PC-9 (cell line): ENCODE measurements around the gene TRAPPC12. TPM values are rescaled to one million over a fixed set of nuclear protein-coding genes. Genes with fewer than 3 reads are reported as not detected.
A peak's percentile ranks its signal among the peaks of the same experiment; 100 is the strongest.

Experiments
- BruUV-seq: library from RNA; stranded (reverse); fragments of 400-500 nt; replicated peaks from 2 replicates; lab custom pipeline; 2021; lab: Mats Ljungman, UMichigan
- CTCF ChIA-PET: fragments of 300-600 bp; sonication (Branson Sonifier 250); formaldehyde crosslinking; loops from one replicate; lab custom pipeline; 2022; ENCODE audit warnings: antibody characterized with exemption; lab: Charles Lee
- POLR2A ChIA-PET: fragments of 300-600 bp; sonication (Branson Sonifier 250); formaldehyde crosslinking; loops from one replicate; lab custom pipeline; 2022; ENCODE audit warnings: antibody characterized with exemption; ENCODE audit not compliant: unreplicated experiment; lab: Charles Lee
- DNase-seq, 2 experiments: peaks; one replicate each; pipeline versions ENCODE4 v3.0.0 to v3.0.0-alpha.2; 2015 to 2022; ENCODE audit warnings: mixed read lengths in 1 of 2
- H2AFZ ChIP-seq: fragments of 200-600 bp; sonication (generic); 2 replicates; pipeline ENCODE4 v1.8.1; 2017; ENCODE audit warnings: antibody characterized with exemption
- H3F3A ChIP-seq: fragments of 200-600 bp; sonication (generic); 2 replicates; pipeline ENCODE4 v1.8.1; 2017; ENCODE audit warnings: antibody characterized with exemption, mild to moderate bottlenecking, low read depth; ENCODE audit not compliant: insufficient read depth
- H3K27ac ChIP-seq: fragments of 200-600 bp; sonication (generic); 2 replicates; pipeline ENCODE4 v1.6.1; 2016; ENCODE audit warnings: mixed run types
- H3K27me3 ChIP-seq: fragments of 200-600 bp; sonication (generic); 2 replicates; pipeline ENCODE4 v1.6.1; 2016; ENCODE audit warnings: low read depth, mixed run types; ENCODE audit not compliant: insufficient read depth
- H3K36me3 ChIP-seq: fragments of 200-600 bp; sonication (generic); 2 replicates; pipeline ENCODE4 v1.6.1; 2016; ENCODE audit warnings: low read depth, mixed run types
- H3K4me1 ChIP-seq: fragments of 200-600 bp; sonication (generic); replicated peaks from 2 replicates; pipeline ENCODE4 v1.6.1; 2016; ENCODE audit warnings: mixed run types; ENCODE audit not compliant: insufficient read depth
- H3K4me2 ChIP-seq: fragments of 200-600 bp; sonication (generic); 2 replicates; pipeline ENCODE4 v1.6.1; 2017; ENCODE audit warnings: mixed run types
- H3K4me3 ChIP-seq: fragments of 200-600 bp; sonication (generic); 2 replicates; pipeline ENCODE4 v1.6.1; 2016; ENCODE audit warnings: mixed run types
- H3K79me2 ChIP-seq: fragments of 200-600 bp; sonication (generic); 2 replicates; pipeline ENCODE4 v1.6.1; 2017; ENCODE audit warnings: low read depth, mixed run types
- H3K9me2 ChIP-seq: fragments of 200-600 bp; sonication (generic); 2 replicates; pipeline ENCODE4 v1.8.1; 2017; ENCODE audit warnings: mild to moderate bottlenecking; ENCODE audit not compliant: insufficient read depth
- H3K9me3 ChIP-seq: fragments of 200-600 bp; sonication (generic); 2 replicates; pipeline ENCODE4 v1.8.1; 2016; ENCODE audit warnings: low read depth; ENCODE audit not compliant: insufficient read depth
- H4K20me1 ChIP-seq: fragments of 200-600 bp; sonication (generic); 2 replicates; pipeline ENCODE4 v1.8.1; 2017; ENCODE audit not compliant: insufficient read depth
- EZH2 ChIP-seq: fragments of 200-600 bp; sonication (generic); IDR thresholded peaks from 2 replicates; pipeline ENCODE4 v1.8.0; 2017; ENCODE audit warnings: antibody characterized with exemption, low read depth
- intact Hi-C: fragments of 100-400 bp; cut with micrococcal nuclease; formaldehyde crosslinking; loops from one replicate; pipeline ENCODE4 v1.10.0; 2022; ENCODE audit not compliant: unreplicated experiment
- total RNA-seq: library from RNA; stranded (reverse); gene quantifications from 2 replicates; pipeline ENCODE4 v1.2.3, GENCODE V29; 2021
- TF ChIP-seq, protein P1 (sequence below): fragments of 200-600 bp; sonication (generic); conservative IDR thresholded peaks from 2 replicates; pipeline ENCODE4 v1.6.1; 2017; ENCODE audit warnings: mixed run types, antibody characterized with exemption, mild to moderate bottlenecking, moderate library complexity

Gene TRAPPC12
- total RNA-seq, 1 experiment from 2014 or later = 69.3 TPM

DNA sequence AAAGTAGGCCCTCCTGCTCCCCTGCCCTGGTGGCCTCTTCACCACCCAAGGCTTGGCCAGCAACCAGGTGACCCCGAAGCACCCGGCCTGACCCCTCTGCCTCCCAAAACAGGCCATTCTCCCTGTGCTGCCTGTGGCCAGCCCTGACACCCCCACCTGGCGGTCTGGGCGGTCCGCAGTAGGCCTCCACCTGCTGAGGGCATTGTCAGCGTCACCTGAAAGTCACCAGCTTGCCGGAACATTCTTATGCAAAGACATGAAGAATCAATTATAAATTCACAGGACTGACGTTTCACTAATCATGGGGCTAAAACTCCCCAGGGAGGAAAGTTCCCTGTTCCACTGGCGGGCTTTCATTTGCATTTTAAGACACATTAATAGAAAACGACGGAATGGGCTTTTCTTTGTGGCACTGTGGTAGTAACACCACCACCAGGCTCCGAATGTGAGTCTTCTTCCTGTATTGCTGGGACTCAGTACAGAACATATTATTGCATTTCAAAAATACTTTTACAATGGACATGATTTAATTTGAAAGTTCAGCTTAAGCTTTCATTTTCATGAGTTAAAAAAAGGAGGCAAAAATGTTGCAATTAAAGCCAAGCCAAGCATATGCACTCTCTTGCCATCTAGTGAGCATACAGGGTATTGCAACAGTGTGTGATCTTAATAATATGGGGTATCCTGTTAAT is 82.5 kb downstream of the TRAPPC12 start:
- TF ChIP-seq, protein P1, sequence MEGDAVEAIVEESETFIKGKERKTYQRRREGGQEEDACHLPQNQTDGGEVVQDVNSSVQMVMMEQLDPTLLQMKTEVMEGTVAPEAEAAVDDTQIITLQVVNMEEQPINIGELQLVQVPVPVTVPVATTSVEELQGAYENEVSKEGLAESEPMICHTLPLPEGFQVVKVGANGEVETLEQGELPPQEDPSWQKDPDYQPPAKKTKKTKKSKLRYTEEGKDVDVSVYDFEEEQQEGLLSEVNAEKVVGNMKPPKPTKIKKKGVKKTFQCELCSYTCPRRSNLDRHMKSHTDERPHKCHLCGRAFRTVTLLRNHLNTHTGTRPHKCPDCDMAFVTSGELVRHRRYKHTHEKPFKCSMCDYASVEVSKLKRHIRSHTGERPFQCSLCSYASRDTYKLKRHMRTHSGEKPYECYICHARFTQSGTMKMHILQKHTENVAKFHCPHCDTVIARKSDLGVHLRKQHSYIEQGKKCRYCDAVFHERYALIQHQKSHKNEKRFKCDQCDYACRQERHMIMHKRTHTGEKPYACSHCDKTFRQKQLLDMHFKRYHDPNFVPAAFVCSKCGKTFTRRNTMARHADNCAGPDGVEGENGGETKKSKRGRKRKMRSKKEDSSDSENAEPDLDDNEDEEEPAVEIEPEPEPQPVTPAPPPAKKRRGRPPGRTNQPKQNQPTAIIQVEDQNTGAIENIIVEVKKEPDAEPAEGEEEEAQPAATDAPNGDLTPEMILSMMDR = peak; percentile 95
- no peak for TF ChIP-seq EZH2
- Histone ChIP-seq H3K27me3 (no peaks in the 10 kb centered on the region), H3K4me2 (no peak overlapping the region), H3F3A (peaks cover 15% of the 10 kb centered on the region; the same call in 1 of the 2 replicates), H3K9me3 (no peaks in the 10 kb centered on the region), H4K20me1 (peaks cover 10% of the 10 kb centered on the region; the same call in 1 of the 2 replicates), H3K9me2 (no peaks in the 10 kb centered on the region), H3K36me3 (no peaks in the 10 kb centered on the region), H3K27ac (no peak overlapping the region), H3K4me1 (peaks cover 14% of the 10 kb centered on the region), H3K4me3 (no peak overlapping the region), H3K79me2 (no peaks in the 10 kb centered on the region), H2AFZ (no peak overlapping the region)
- BruUV-seq = no TSS peak
- DNase-seq = peak; percentile 23 to 41
- intact Hi-C loops = no loop called here
- CTCF ChIA-PET = no interaction called here
- POLR2A ChIA-PET = no interaction called here

DNA sequence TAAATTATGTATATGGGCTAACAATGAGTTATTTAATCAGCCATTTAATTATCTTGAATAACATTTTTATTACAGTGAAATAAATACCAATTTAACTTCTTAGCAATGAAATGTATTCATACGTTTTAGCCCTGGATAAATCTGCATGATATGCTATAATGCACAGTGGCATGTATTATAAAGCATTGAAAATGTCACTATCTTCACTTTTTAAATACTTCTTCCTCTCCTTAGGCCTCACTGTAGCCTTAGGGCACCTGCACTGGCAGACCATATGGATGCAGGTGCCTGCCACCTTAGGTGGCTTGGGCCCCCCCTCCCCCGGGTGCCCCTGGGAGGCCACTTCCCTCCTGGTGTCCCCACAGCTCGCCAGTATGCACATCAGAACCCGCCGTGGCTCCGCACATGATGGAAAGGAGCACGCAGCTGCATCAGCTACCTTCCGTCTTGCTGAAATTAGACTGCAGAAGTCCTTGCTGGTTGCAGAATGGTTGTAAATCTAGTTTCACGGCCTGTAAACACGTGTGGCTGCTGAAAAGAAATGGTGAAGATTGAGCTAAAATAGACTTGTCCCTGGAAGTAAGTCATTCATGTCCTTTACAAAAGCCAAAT is 83.1 kb downstream of the TRAPPC12 start:
- Histone ChIP-seq H3K27me3 (no peaks in the 10 kb centered on the region), H3K36me3 (no peaks in the 10 kb centered on the region), H3K4me3 (no peak overlapping the region), H3K4me2 (no peak overlapping the region), H3K79me2 (no peaks in the 10 kb centered on the region), H3K4me1 (peaks cover 14% of the 10 kb centered on the region), H2AFZ (no peak overlapping the region), H3K9me2 (no peaks in the 10 kb centered on the region), H3F3A (peaks cover 15% of the 10 kb centered on the region; the same call in 1 of the 2 replicates), H3K27ac (no peak overlapping the region), H4K20me1 (peaks cover 10% of the 10 kb centered on the region; the same call in 1 of the 2 replicates), H3K9me3 (no peaks in the 10 kb centered on the region)
- ChIA-PET POLR2A (no interaction called here), CTCF (no interaction called here)
- TF ChIP-seq, protein P1 = peak; percentile 55
- TF ChIP-seq EZH2 = no peak
- BruUV-seq = no TSS peak
- DNase-seq = no peak
- intact Hi-C loops = no loop called here

DNA sequence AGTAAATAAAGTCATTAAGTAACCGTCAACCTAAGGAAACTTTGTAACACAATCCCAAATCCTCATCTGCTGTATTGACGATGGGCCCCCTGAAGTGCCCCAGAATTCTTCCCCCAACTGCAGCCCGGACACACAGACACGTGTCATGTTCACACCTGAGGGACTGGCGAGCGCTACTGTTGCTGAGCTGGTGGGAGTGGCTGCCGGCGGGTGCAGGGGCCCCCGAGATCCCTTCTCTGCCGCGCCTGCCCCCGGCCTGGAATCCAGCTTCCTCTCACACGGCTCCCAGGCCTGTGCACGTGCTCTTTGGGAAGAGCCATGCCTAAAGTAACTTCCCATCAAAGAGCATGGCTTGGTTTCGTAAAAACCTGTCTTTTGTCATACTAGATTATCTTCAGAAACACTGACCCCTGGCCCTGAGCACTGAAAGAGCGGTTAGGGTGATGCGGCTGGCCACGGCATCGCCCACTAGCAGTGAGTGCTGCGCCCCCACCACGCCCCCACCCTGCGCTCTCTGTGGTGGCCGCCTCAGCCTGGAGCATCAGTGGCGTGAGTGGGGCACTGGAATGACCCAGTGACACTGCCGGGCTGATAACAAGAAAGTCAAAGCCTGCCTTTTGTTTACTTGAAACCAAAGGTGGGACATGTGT is 83.8 kb downstream of the TRAPPC12 start:
- H3K36me3 ChIP-seq = no peaks in the 10 kb centered on the region
- no peak for DNase-seq
- intact Hi-C loops = no loop called here
- TF ChIP-seq EZH2 = no peak
- TF ChIP-seq, protein P1 = no peak
- ChIA-PET CTCF (no interaction called here), POLR2A (no interaction called here)
- no peak overlapping the region for H3K4me3 ChIP-seq
- peaks cover 14% of the 10 kb centered on the region for H3K4me1 ChIP-seq
- no peaks in the 10 kb centered on the region for H3K79me2 ChIP-seq
- no peak overlapping the region for H2AFZ ChIP-seq
- no peaks in the 10 kb centered on the region for H3K9me2 ChIP-seq
- H3K9me3 ChIP-seq = no peaks in the 10 kb centered on the region
- H3F3A ChIP-seq = peaks cover 15% of the 10 kb centered on the region; the same call in 1 of the 2 replicates
- no peaks in the 10 kb centered on the region for H3K27me3 ChIP-seq
- BruUV-seq = no TSS peak
- no peak overlapping the region for H3K4me2 ChIP-seq
- H4K20me1 ChIP-seq = peaks cover 10% of the 10 kb centered on the region; the same call in 1 of the 2 replicates
- H3K27ac ChIP-seq = no peak overlapping the region
